ENCODE data around the gene SERPINB8.
A peak's percentile ranks its signal among the peaks of the same experiment; 100 is the strongest.

The SERPINB8 gene

GRCh38 chr18:64017870-64018269 is 48.0 kb downstream of the SERPINB8 start:
- peak; percentile 11 for DNase-seq (ENCODE audit: low read depth)
- peak; percentile 59 for TF ChIP-seq CTCF (conservative IDR thresholded peaks at IDR 0.05; ENCODE audit: low read length)
- H3K4me3 ChIP-seq (ENCODE audit: low read length), result no peak overlapping the region

GRCh38 chr18:64019922-64020756 is 50.3 kb downstream of the SERPINB8 start:
- no peak for TF ChIP-seq CTCF (conservative IDR thresholded peaks at IDR 0.05; ENCODE audit: low read length)
- no peak for DNase-seq (ENCODE audit: low read depth)
- H3K4me3 ChIP-seq (ENCODE audit: low read length), result no peak overlapping the region

GRCh38 chr18:64026350-64026749 is 56.5 kb downstream of the SERPINB8 start:
- no peak for TF ChIP-seq CTCF (conservative IDR thresholded peaks at IDR 0.05; ENCODE audit: low read length)
- no peak overlapping the region for H3K4me3 ChIP-seq (ENCODE audit: low read length)
- no peak for DNase-seq (ENCODE audit: low read depth)

- TF ChIP-seq CTCF (conservative IDR thresholded peaks at IDR 0.05; ENCODE audit: low read length), result no peak
- no peak for DNase-seq (ENCODE audit: low read depth)
- H3K4me3 ChIP-seq (ENCODE audit: low read length), result no peak overlapping the region
These were observed 58.2 kb downstream of the SERPINB8 start for GRCh38 chr18:64027931-64028695.

- no peak overlapping the region for H3K4me3 ChIP-seq (ENCODE audit: low read length)
- no peak for TF ChIP-seq CTCF (conservative IDR thresholded peaks at IDR 0.05; ENCODE audit: low read length)
- no peak for DNase-seq (ENCODE audit: low read depth)
These were observed 59.2 kb downstream of the SERPINB8 start for GRCh38 chr18:64029096-64029495.

- TF ChIP-seq CTCF (conservative IDR thresholded peaks at IDR 0.05; ENCODE audit: low read length), result no peak
- no peak for DNase-seq (ENCODE audit: low read depth)
- H3K4me3 ChIP-seq (ENCODE audit: low read length), result no peak overlapping the region
These were observed 61.5 kb downstream of the SERPINB8 start for GRCh38 chr18:64031411-64031810.
